Spleen (tissue), 7 donors: ENCODE measurements around the gene COA3.

Experiments used
- POLR2A ChIP-seq, 3 donors: fragments of 450-650 bp; IDR thresholded peaks; one replicate each; pipeline ENCODE4 v1.5.1; 2017; ENCODE audit warnings: antibody characterized with exemption in 3 of 3, mild to moderate bottlenecking in 1 of 3
- POLR2AphosphoS5 ChIP-seq, 3 donors: sonication (generic); formaldehyde crosslinking; IDR thresholded peaks; one replicate each; pipeline ENCODE4 v1.5.1; 2017; ENCODE audit warnings: antibody characterized with exemption in 3 of 3
- TF ChIP-seq, protein P1 (sequence below), 11 experiments: fragments of 200-600 bp in 7 of 11; fragments of 450-650 bp in 4 of 11; sonication (generic) in 4 of 11; IDR thresholded peaks in 8 of 11; conservative IDR thresholded peaks in 3 of 11; 1 replicate in 7 of 11; 2 replicates in 4 of 11; pipeline versions ENCODE4 v1.4.0 to v1.8.0; 2016 to 2021; ENCODE audit warnings: antibody characterized with exemption in 11 of 11, inconsistent platforms in 4 of 11, mild to moderate bottlenecking in 1 of 11
- donor health status: DM: no; HTN: no; CAD: no; lungs with moderate emphysema.
- donor health status: DM: no; HTN: no; CAD: no.
- donor health status: DM: no; HTN: no; CAD: no.

- no peak for TF ChIP-seq POLR2A (IDR thresholded peaks at IDR 0.05)
- TF ChIP-seq, protein P1, sequence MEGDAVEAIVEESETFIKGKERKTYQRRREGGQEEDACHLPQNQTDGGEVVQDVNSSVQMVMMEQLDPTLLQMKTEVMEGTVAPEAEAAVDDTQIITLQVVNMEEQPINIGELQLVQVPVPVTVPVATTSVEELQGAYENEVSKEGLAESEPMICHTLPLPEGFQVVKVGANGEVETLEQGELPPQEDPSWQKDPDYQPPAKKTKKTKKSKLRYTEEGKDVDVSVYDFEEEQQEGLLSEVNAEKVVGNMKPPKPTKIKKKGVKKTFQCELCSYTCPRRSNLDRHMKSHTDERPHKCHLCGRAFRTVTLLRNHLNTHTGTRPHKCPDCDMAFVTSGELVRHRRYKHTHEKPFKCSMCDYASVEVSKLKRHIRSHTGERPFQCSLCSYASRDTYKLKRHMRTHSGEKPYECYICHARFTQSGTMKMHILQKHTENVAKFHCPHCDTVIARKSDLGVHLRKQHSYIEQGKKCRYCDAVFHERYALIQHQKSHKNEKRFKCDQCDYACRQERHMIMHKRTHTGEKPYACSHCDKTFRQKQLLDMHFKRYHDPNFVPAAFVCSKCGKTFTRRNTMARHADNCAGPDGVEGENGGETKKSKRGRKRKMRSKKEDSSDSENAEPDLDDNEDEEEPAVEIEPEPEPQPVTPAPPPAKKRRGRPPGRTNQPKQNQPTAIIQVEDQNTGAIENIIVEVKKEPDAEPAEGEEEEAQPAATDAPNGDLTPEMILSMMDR (IDR thresholded peaks at IDR 0.05 in 8 of 11, conservative IDR thresholded peaks at IDR 0.05 in 3 of 11): no peak
- no peak for TF ChIP-seq POLR2AphosphoS5 (IDR thresholded peaks at IDR 0.05)
Observed at GRCh38 chr17:42833767-42834422, 35.4 kb upstream of the COA3 start.
